Measurements from ENCODE around the gene SNAPC4.

SNAPC4 gene

GRCh38 chr9:136376457-136376856, 23.5 kb downstream of the SNAPC4 start:
- TF ChIP-seq YY1 (IDR thresholded peaks at IDR 0.05; ENCODE audit: low read depth) (no peak), RAD21 (IDR thresholded peaks at IDR 0.05; ENCODE audit: low read depth) (no peak), CEBPB (IDR thresholded peaks at IDR 0.05) (no peak), EP300 (IDR thresholded peaks at IDR 0.05; ENCODE audit: borderline replicate concordance) (no peak), TCF12 (IDR thresholded peaks at IDR 0.05; ENCODE audit: low read depth) (no peak), ZBTB7A (IDR thresholded peaks at IDR 0.05; ENCODE audit: low read depth) (no peak), USF1 (IDR thresholded peaks at IDR 0.05) (no peak), FOXM1 (IDR thresholded peaks at IDR 0.05; ENCODE audit: borderline replicate concordance, low read depth) (no peak)

- TF ChIP-seq REST (IDR thresholded peaks at IDR 0.05; ENCODE audit: low read depth), result no peak
- TF ChIP-seq YY1 (IDR thresholded peaks at IDR 0.05; ENCODE audit: low read depth), result no peak
- TF ChIP-seq EP300 (IDR thresholded peaks at IDR 0.05; ENCODE audit: borderline replicate concordance), result no peak
- TF ChIP-seq RAD21 (IDR thresholded peaks at IDR 0.05; ENCODE audit: low read depth), result no peak
- no peak for TF ChIP-seq NFIC (IDR thresholded peaks at IDR 0.05)
- no peak for TF ChIP-seq MAX (IDR thresholded peaks at IDR 0.05)
- TF ChIP-seq CREB1 (IDR thresholded peaks at IDR 0.05; ENCODE audit: low read depth), result no peak
- TF ChIP-seq USF1 (IDR thresholded peaks at IDR 0.05), result no peak
- TF ChIP-seq CEBPB (IDR thresholded peaks at IDR 0.05), result no peak
- no peak for TF ChIP-seq TAF1 (IDR thresholded peaks at IDR 0.05; ENCODE audit: low read depth)
- TF ChIP-seq ZBTB7A (IDR thresholded peaks at IDR 0.05; ENCODE audit: low read depth), result no peak
- no peak for TF ChIP-seq TCF12 (IDR thresholded peaks at IDR 0.05; ENCODE audit: low read depth)
- no peak for TF ChIP-seq EGR1 (IDR thresholded peaks at IDR 0.05)
- no peak for TF ChIP-seq FOXM1 (IDR thresholded peaks at IDR 0.05; ENCODE audit: borderline replicate concordance, low read depth)
- TF ChIP-seq TEAD4 (IDR thresholded peaks at IDR 0.05), result no peak
These were observed 24.9 kb downstream of the SNAPC4 start for GRCh38 chr9:136375096-136375495.

GRCh38 chr9:136374183-136374575, 25.8 kb downstream of the SNAPC4 start:
- no peak for TF ChIP-seq TEAD4 (IDR thresholded peaks at IDR 0.05)
- TF ChIP-seq YY1 (IDR thresholded peaks at IDR 0.05; ENCODE audit: low read depth), result no peak
- no peak for TF ChIP-seq NFIC (IDR thresholded peaks at IDR 0.05)
- TF ChIP-seq FOXM1 (IDR thresholded peaks at IDR 0.05; ENCODE audit: borderline replicate concordance, low read depth), result no peak
- no peak for TF ChIP-seq RAD21 (IDR thresholded peaks at IDR 0.05; ENCODE audit: low read depth)

GRCh38 chr9:136373300-136374182, 26.4 kb downstream of the SNAPC4 start, which contains the start of gene CARD9:
TSS of gene CARD9 (minus strand) at chr9:136373669. CDS start at chr9:136372078, 1,591 bp downstream.
- TF ChIP-seq RAD21 (IDR thresholded peaks at IDR 0.05; ENCODE audit: low read depth) (no peak), YY1 (IDR thresholded peaks at IDR 0.05; ENCODE audit: low read depth) (no peak), EP300 (IDR thresholded peaks at IDR 0.05; ENCODE audit: borderline replicate concordance) (no peak), TAF1 (IDR thresholded peaks at IDR 0.05; ENCODE audit: low read depth) (no peak), ZBTB7A (IDR thresholded peaks at IDR 0.05; ENCODE audit: low read depth) (no peak; the same call in 1 of the 2 replicates), MAX (IDR thresholded peaks at IDR 0.05) (no peak), REST (IDR thresholded peaks at IDR 0.05; ENCODE audit: low read depth) (no peak), TCF12 (IDR thresholded peaks at IDR 0.05; ENCODE audit: low read depth) (no peak), CEBPB (IDR thresholded peaks at IDR 0.05) (no peak), USF1 (IDR thresholded peaks at IDR 0.05) (no peak)

GRCh38 chr9:136372561-136373299, 27.2 kb downstream of the SNAPC4 start:
- TF ChIP-seq CEBPB (IDR thresholded peaks at IDR 0.05), result peak; percentile 95
- TF ChIP-seq EP300 (IDR thresholded peaks at IDR 0.05; ENCODE audit: borderline replicate concordance), result no peak
- TF ChIP-seq MAX (IDR thresholded peaks at IDR 0.05), result peak; percentile 43
- TF ChIP-seq FOXM1 (IDR thresholded peaks at IDR 0.05; ENCODE audit: borderline replicate concordance, low read depth), result no peak
- TF ChIP-seq ZBTB7A (IDR thresholded peaks at IDR 0.05; ENCODE audit: low read depth), result peak; percentile 51; the same call in 1 of the 2 replicates
- no peak for TF ChIP-seq EGR1 (IDR thresholded peaks at IDR 0.05)
- TF ChIP-seq REST (IDR thresholded peaks at IDR 0.05; ENCODE audit: low read depth), result no peak
- TF ChIP-seq USF1 (IDR thresholded peaks at IDR 0.05), result peak; percentile 53
- peak; percentile 68 for TF ChIP-seq TEAD4 (IDR thresholded peaks at IDR 0.05)
- no peak; the same call in 1 of the 2 replicates for TF ChIP-seq NFIC (IDR thresholded peaks at IDR 0.05)
- peak; percentile 61; the same call in 1 of the 2 replicates for TF ChIP-seq TCF12 (IDR thresholded peaks at IDR 0.05; ENCODE audit: low read depth)
- TF ChIP-seq CREB1 (IDR thresholded peaks at IDR 0.05; ENCODE audit: low read depth), result no peak
- TF ChIP-seq RAD21 (IDR thresholded peaks at IDR 0.05; ENCODE audit: low read depth), result peak; percentile 23; the same call in 1 of the 2 replicates
- no peak for TF ChIP-seq YY1 (IDR thresholded peaks at IDR 0.05; ENCODE audit: low read depth)
- no peak for TF ChIP-seq TAF1 (IDR thresholded peaks at IDR 0.05; ENCODE audit: low read depth)
